ENCODE data around the gene RAPGEF5. TPM values are rescaled to one million over a fixed set of nuclear protein-coding genes. Genes with fewer than 3 reads are reported as not detected.

Gene RAPGEF5
- total RNA-seq, 1 experiment from 2014 or later = 0.84 TPM

DNA sequence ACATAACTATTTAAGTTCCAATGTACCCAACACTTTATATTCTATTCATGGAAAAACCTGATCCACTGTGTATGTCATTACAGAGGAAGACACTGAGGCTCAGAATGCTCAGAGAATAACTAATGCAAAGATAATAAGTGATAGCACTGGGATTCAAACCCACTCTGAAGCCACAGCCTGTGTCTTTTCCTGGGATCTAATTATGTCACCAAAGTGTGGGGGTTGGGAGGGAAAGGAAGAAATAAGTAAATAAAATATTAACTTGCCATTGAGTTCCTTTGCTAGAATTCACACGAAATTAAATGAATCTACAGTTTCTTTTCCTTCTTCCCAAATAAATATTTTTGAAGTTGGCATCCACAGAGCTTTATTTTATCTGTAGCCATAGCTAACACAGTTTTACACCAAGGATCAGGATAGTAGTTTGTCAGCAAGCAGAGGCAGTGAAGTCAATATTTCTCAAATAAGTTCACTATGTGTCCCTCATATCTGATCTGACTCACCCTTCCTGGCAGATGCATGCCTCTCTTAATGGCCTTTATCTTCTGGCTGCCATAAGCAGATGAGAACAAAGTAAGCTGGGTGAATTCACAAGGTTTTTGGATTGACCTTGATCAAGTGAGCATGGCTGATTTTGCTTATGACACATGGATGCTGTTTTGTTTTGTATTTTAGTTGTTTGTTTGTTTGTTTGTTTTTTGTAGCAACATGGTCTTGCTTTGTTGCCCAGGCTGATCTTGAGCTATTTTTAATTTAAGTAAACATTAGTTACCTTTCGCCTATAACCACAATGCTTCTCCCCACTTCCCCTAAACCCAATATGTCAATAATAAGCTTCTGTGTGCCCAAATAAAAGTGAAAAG is 6.3 kb downstream of the RAPGEF5 start:
- DNase-seq (ENCODE audit: extremely low read depth, low read depth) = no peak

GRCh38 chr7:22348379-22348778 is 8.6 kb downstream of the RAPGEF5 start:
- DNase-seq (ENCODE audit: extremely low read depth, low read depth) = no peak

GRCh38 chr7:22346383-22347107 is 10.4 kb downstream of the RAPGEF5 start:
- DNase-seq (ENCODE audit: extremely low read depth, low read depth) = no peak

DNA sequence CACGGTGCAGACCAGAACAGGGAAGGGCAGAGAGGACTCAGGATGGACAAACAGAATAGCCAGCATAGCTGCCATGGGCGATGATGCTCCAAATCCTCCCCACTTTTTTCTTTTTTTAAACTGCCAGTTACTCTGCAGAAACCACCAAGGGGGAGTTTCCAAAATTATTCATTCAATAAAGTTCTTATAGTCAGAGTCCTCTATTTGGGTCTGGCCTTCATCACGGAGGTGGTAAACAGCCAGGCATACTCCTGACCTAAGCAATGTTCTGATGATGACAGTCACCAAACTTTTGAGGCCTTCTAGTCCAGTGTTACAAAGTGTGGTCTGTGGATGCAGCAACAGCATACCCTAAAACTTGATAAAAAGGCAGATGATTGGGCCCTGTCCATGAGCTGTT is 12.3 kb downstream of the RAPGEF5 start:
- DNase-seq (ENCODE audit: extremely low read depth, low read depth) = no peak

- DNase-seq (ENCODE audit: extremely low read depth, low read depth) = no peak
Observed at GRCh38 chr7:22343612-22344011, 13.3 kb downstream of the RAPGEF5 start.

DNA sequence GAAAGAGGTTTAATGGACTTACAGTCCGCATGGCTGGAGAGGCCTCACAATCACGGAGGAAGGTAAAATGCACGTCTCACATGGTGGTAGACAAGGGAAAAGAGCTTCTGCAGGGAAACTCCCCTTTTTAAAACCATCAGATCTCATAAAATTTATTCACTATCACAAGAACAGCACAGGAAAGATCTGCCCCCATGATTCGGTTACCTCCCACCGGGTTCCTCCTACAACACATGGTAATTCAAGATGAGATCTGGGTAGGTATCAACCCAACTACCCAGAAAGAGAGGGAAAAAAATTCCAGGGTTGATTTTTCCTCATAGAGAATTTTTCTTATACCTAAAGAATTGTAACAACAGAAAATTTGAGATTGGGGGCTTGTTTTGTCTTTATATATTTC is 13.9 kb downstream of the RAPGEF5 start:
- no peak for DNase-seq (ENCODE audit: extremely low read depth, low read depth)

- DNase-seq (ENCODE audit: extremely low read depth, low read depth) = no peak
Observed at GRCh38 chr7:22339725-22340390, 17.1 kb downstream of the RAPGEF5 start.

- DNase-seq (ENCODE audit: extremely low read depth, low read depth) = no peak
Observed at GRCh38 chr7:22338877-22339276, 18.1 kb downstream of the RAPGEF5 start.

DNA sequence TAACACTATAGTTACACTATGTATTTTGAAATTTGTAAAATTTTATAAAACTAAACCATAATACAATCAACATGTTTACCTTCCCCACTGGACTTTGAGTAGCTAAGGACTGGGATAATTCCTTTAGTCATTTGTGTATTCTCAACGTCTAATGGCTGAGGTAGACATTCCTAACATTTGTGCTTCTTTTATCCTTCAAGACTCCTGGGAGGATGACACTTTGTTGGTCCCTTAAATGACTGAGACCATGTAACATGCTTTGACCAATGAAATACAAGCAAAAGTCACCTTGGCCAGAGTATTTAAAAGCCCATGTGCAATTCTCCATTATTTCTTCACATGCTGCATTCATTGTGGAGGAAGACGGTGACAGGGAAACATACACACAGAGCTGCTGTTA is 18.5 kb downstream of the RAPGEF5 start:
- no peak for DNase-seq (ENCODE audit: extremely low read depth, low read depth)

DNA sequence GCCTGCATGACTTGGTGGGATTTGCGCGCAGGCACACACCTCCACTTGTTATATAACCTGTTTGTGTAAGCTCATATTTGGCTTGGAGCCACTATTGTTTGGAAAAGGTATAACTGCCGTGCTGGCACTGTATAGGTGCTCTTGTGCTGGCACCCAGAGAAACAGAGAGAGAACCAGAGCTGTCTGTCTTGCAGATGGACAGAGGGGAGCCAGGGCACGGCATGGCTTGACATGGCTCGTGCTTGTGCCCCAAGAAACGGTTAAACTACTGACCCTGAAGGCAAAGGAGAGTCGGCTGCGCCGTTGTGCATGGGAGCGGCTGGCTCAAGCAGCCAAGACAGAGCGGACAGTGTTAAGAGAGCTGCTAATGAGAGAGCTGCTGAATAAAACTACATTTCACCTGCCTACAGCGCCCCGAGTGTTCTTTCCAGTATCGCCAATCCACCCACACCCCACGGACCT is 23.2 kb downstream of the RAPGEF5 start:
- DNase-seq (ENCODE audit: extremely low read depth, low read depth) = no peak

GRCh38 chr7:22332461-22332870 is 24.5 kb downstream of the RAPGEF5 start:
- DNase-seq (ENCODE audit: extremely low read depth, low read depth) = no peak

DNA sequence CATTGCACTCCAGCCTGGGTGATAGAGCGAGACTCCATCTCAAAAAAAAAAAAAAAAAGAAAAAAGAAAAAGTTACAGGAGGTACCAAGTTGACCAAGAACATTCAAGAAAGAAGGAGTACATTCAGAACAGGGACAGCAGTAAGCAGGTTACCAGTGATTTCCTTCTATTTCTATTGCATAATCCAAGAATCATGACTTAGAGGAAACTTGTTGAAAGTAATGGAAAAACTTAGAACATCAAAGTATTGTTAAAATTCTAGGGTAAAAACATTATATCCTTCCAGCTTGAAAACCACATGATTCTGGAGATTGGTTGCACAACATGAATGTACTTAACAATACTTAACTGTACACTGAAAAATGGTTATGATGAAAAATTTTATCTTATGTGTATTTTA is 25.2 kb downstream of the RAPGEF5 start:
- DNase-seq (ENCODE audit: extremely low read depth, low read depth) = no peak

DNA sequence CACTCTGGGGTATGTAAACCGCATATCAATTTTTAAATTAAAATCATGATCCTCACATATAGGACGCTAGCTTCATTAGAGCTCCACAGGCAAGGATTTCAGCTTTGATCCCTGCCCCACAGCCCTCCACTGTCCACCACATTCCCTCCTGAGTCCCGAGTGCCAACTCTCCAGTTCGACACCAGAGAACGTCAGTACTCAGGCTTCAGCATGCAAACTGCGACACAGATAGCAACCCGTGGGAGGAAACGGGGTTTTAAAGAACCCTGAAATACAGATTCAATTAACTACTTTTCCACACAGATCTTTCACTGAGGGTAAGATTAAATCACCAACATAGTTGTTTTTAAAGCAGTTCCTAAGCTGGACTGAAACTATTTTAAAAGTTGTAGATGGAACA is 26.1 kb downstream of the RAPGEF5 start:
- DNase-seq (ENCODE audit: extremely low read depth, low read depth) = no peak

GRCh38 chr7:22329816-22330524 is 27.0 kb downstream of the RAPGEF5 start:
- no peak for DNase-seq (ENCODE audit: extremely low read depth, low read depth)

DNA sequence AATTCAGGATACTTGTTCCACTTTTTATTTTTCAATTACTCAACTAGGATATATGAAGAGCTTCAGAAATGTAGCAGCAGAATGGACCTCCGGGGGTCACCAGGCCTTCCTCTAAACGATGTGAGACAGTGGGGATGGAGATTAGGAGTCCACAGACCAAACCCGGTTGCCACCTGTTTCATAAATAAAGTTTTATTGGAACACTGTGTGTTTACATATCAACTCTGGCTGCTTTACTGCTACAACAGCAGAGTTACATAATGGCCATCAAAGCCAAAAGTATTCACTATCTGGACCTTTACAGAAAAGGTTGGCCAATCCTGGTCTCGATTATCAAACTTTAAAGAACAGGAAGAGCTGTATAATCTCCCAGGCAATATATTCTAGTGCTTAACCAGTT is 30.8 kb downstream of the RAPGEF5 start:
- no peak for DNase-seq (ENCODE audit: extremely low read depth, low read depth)

DNA sequence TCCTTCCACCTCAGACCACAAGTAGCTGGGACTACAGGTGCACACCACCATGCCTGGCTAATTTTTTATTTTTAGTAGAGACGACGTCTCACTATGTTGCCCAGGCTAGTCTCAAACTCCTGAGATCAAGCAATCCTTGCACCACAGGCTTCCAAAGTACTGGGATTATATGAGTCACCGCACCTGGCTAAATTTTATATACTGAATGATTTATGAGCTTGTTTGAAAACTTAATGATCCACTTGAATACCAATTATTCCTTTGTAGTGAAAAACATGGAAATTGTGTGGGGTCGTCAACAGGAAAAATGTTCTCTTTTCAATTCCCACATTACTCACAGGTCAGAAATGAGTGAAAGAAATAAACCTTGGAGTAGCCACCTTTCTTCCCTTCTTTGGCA is 31.3 kb downstream of the RAPGEF5 start:
- DNase-seq (ENCODE audit: extremely low read depth, low read depth) = no peak

GRCh38 chr7:22323714-22324113 is 33.2 kb downstream of the RAPGEF5 start:
- DNase-seq (ENCODE audit: extremely low read depth, low read depth) = no peak

GRCh38 chr7:22320416-22320815 is 36.5 kb downstream of the RAPGEF5 start:
- no peak for DNase-seq (ENCODE audit: extremely low read depth, low read depth)

- DNase-seq (ENCODE audit: extremely low read depth, low read depth) = no peak
Observed at GRCh38 chr7:22319424-22320403, 37.2 kb downstream of the RAPGEF5 start.

DNA sequence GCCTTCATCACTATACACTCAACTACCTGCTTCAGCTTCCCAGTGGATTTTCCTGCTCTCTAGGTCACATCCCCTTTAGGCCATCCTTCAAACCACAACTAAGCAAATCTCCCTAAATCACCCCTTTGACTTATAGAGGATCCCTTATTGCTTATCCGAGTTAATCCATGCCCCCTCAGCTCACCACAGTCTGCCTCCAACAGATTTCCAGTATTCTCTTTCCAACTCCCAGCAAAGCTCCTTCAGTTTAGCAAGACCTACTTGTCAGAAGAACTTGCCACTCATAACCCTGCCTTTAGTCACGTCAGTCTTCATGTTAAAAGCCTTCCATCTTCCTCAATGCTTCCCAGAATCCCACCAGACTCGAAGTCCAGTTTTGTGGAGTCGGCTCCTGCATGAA is 38.6 kb downstream of the RAPGEF5 start:
- DNase-seq (ENCODE audit: extremely low read depth, low read depth) = no peak

Measured in NCI-H460 (cell line).